RPMI8226 (cell line): Measurements from ENCODE around the gene SHMT2.

Experiments used
- DNase-seq: peaks from one replicate; pipeline ENCODE4 v3.0.0-alpha.2; 2015

SHMT2 gene

DNA sequence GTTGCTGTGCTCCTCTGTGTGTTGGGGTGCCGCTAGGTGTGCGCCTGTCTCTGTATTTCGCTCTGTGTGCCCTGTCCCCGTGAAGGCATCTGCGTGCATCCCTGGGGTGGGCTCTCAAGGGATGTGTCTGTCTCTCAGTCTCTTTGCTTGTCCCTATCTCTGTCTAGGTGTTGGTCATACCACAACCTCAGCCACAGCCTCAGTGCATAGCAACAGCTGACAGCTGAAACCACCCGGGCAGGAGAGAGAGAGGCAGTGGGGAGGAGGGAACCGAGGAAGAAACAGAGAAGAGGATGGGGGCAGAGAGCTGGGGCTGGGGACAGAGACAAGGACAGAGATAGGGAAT, 13.9 kb upstream of the SHMT2 start:
- peak; percentile 71 for DNase-seq

DNA sequence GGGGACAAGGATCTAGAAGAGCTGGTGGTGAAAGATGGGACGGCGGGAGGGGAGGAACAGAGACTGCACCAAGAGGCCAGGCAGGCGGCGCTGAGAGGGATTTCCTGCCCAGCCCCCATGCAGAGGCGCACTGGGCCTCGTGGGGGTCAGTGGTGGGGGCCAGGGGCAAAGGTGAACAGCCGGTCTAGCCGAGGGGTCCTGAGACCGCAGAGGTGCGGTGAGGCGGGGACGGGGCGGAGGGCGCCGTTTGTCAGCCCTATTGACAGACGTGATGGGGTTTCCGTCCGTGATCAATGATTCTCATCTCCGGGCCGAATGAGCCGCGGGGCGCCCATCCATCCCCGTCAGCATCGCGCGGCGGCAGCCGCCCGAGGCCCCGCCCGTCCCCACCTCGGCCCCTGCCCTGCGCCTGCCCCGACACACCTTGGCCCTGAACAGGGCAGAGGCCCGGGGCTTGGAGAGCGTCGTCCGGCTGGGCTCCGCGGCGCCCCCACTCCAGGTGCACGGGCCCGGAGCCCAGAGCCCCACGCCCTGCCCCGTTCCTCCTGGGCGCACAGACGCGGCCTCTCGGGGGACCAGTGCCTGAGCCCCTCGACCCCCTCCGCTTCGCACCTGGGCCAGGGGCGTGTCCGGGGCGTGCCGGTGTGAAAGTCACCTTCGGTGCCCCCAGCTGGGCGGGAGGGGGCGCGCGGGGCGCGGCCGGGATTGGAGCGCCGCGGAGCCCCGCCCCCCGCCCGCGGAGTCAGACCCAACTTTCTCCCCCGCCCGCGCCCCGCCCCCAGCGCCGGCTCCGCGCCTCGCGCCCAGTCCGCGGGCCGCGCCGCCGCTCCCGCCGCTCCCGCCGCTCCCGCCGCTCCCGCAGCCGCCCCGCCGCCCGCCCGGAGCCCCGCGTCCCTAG, 13.2 kb upstream of the SHMT2 start, which contains the start of gene NXPH4:
NXPH4 (plus strand) TSS at position 781 of the 898 bp plus-strand sequence. CDS start 176 bp downstream, outside the sequence.
- peak; percentile 86 for DNase-seq

DNA sequence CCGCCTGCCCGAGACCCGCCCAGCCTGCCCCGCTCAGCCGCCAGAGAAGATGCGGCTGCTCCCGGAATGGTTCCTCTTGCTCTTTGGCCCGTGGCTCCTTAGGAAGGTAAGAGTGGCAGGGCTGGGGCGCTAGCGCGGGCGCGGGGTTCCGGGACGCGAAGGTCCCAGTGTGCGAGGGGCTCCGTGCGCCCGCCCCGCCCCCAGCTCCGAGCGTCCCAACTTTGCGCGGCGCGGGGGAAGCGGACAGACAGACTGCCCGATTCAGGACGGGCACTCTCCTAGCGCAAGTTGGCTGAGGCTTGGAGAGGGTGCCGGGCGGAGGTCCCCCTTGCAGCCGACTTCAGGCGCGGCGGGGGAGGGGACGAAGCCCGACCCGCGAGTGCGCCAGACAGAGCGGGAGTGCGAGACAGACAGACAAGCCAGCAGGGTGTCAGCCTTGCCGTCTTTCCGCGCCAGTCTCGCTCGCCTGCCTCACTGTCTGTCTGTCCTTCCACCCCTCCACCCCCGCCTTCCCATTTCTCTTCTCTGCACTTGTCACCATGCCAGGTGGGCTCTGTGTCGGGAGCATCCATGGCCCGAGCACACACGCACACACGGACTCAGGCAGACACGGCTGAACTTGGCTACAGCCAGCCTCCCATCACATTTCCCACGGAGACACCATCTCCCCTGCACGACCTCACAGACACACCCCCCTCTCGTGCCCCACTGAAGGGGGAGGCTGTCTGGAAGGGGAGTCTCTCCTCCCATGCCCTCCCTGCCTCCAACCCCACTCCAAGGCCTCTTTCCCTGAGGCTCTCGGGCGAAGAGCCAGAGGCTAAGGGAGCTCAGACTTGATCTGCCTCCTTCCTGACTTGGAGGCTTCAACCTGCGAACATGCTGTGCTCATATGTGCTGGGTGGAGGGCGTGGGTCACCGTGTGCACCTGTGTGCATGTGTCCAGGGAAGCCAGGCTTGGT, 12.3 kb upstream of the SHMT2 start:
- peak; percentile 47 for DNase-seq

DNA sequence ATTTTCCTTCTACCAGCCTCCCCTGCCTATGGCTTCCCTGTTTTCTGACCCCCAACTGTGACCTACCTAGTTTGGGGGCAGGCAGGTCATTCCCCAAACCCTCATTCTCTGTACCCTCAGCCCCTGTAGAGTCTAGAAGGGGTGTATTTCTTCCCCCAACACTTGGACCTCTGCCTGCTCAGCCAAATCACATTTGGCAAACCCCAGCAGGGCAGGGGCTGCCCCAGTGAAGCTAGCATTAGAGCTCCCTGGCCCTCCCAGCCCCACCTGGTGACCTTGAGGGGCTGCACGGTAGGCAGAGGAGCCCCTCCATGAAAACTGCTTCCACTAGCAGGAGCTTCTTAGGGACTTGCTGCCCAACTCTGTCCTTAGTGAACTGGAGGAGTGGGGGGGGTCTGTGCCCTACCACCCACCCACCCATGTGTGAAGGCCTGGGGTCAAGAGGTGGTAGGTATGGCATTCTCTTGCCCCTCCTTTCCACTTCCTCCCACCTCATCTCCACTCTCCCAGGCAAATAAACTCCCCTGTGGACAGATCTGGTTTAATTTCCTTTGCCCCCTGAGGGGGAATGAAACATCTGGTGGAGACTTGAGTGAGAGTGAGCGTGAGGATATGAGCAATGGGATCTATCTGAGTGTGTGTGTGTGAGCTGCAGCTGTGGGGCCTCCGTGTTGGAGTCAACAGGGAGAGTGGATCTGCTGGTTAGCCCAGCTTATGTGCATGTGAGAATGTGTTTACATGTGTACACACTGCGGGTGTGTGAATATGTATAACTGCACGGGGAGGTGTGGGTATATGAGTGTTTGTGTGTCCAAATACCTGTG, 11.3 kb upstream of the SHMT2 start:
- DNase-seq = no peak

DNA sequence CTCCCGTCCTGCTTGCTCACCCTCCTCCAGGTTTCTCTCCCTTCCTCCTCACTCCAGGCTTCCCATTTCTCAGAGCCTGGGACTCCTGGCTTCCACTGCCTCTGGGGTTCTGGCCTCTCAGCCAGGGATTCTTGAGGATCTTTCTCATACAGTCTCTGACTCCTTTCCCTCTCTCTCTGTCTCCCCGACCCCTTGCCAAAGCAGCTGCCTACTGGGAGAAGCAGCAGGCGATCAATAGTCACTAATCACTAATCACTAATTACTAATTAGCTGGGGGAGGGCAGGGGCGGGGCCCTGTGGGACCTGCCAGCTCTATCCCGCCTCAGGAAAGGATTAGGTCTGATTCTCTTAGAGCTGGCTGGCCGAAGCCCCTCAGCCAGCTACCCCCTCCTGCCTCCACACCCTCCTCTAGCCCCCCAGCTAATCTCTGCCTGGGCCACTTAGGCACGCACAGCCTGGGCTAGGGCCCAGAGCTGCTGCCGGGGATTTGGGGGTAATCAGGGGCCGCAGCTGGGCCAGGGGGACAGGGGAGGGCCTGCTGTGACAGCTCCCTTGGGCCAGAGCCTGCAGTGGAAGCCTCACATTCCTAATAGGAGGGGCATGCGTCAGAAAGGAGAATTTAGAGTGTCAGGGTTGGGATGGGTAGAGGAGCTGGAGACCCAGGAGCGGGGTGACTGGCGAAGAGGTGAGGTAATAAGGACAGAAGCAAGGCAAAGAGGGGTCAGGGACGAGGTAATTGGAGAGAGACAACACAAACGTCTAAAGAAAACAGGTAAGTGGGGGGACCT, 10.1 kb upstream of the SHMT2 start:
- no peak for DNase-seq

DNA sequence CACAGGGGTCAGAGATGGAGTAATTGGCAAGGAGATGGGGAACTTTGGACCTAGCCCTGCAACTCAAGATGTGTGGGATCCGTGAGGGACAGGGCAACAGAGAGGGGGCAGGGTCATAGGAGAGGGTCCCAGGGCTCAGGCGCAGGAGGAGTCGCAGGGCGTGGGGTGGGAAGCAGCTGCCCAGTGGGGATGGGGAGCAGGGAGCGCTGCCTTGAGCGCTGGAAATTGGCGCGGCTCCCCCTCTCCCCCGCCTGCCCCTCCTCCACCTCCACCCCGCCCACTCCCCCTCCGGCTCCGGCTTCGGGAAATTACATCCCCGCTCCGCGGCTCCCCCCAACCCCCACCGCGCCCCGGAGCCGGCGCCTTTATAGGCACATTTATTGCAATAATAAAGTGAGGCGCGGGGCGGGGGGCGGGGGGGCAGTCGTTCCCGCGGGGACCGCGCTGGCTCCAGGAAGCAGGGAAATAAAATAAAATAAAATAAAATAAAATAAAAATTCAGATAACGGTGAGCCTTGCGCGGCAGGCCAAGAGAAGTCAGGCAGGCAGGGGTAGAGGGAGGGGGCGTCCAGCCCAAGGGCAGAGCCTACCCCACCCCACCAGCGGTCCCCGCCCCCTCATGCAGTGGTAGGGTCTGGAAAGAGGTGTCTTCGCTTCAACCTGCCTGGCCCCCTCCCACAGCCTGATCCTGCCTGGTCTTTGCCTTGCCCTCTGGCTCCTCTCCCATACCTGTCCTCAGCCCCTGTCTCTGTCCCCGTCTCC, 9.3 kb upstream of the SHMT2 start:
- no peak for DNase-seq

DNA sequence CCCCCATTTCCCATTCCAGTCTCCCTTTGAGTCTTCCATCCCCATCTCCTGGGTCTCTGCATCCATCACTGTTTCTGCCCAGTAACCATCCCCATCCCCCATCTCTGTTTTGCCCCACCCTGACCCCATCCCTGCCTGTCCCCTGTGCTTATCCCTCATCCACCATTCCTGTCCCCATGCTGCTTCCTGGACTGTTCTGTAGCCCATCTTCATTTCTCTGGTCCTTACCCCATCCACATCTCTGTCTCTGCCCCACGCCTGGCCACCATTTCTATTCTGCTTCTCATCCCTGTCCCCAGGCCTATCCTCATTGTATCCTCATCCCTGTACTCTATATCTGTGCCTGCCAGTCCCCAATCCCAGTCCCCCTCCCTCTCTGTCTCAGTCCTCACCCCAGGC, 8.7 kb upstream of the SHMT2 start:
- no peak for DNase-seq

DNA sequence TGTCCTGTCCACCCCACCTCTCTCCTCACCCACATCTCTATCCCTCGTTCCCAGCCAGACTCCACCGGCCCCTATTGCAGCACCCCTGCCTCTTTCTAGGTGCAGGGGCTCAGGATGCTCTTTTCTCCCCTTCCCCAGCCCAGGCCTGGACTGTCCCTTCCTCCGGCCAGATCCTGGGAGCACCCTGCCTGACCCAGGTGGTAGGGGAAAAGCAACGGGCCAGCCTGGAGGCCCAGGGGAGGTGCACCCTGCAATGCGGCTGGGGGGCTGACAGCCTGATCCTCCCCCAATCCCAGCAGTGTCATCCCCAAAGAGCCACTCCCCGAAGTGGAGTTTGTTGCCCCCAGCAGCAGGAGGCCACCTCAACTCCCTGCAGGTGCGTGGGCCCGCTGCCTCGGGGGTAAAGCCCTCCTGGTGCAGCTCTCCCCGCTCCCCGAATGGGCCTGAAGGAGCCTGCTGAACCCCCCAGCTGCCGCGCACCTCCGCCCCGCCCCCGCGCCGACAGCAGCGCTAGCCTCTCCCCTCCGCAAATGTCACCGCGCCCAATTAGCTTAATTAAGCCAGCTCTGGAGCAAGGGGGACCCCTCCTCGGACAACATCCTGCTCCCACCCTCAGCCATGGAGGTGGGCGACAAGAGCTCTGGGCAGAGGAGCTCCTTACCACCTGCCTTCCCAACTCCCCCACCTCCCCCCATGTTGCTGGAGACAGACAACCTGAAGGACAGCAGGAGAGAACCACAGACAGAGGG, 8.2 kb upstream of the SHMT2 start:
- DNase-seq = no peak

DNA sequence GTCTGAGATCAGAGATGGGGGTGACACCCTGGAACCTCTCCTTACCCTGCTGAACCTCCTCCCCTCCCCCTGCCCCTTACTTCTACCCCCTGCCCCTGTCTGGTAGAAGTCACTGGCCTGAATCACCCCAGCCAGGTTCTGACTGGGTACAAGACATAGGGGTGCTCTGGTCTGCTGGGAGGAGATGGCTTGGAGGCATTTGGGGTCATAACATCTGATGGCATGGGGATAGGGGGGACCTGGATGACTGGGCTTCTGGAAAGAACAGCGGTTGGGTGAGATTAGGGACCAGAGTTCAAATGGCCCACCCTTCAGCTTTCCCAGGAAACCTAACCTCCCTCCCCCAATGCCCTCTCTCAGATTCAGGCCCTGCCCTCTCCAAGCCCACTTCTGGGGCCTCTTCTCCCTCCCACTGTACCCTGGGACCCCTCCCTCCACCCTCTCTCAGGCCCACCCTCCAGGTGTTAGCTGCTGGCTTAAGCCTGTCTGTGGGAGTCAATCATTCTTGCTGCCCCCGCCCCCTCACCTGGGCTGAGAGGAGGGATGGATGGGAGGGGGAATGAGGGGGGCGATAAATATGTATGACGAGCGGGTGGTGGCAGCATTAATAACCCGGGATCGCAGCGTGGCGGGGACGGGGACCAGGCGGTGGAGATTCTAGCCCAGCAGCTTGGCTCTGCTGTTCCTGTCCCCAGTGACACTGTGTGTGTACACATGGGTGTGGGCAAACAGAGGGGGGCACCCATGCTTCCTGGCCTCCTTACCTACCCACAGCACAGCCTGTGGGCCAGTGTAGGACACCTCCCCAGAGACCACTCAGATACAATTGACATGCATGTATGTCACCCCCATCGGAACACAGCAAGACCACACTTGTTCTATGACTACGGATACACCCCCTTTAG, 7.0 kb upstream of the SHMT2 start:
- DNase-seq = no peak

DNA sequence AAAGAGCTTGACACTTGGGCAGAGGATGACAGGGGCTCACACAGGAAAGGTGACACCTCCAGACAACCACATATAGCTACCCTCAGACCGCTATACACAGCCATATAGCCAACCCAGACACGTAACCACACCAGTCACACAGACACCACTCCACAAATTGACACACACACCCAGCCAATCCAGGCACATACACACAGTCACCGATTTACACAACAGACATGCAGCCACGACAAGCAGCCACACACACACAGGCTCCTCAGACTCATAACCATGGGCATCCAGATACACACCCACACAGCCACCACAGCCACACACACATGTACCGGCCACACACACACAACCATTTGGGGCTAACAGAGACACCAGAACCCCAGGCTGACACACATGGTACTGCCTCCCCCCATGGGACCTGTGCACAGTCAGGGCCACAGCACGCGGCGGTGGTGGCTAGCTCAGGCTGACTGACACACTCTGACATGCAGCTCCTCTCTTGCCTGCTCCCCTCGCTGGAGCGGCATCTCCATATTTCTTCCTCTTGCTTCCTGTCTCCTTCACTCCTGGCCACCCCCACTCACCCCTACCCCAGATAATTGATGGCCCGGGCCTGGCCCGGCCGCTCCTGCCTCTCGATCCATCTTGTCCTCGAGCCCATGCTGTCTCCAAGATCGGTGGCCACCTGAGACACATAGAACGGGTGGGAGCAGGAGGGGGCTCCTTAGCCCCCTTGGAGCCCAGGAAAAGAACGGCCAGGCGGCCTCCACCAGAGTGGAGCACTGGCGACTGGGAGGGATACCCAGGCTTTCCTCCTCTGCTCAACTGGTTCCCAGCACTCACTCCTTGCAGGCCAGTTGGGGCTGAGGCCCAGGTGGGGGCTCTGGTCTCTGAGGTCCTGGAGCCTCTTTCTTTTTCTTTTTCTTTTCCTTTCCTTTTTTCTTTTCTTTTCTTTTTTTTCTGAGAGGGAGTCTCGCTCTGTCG, 6.0 kb upstream of the SHMT2 start:
- DNase-seq = no peak

DNA sequence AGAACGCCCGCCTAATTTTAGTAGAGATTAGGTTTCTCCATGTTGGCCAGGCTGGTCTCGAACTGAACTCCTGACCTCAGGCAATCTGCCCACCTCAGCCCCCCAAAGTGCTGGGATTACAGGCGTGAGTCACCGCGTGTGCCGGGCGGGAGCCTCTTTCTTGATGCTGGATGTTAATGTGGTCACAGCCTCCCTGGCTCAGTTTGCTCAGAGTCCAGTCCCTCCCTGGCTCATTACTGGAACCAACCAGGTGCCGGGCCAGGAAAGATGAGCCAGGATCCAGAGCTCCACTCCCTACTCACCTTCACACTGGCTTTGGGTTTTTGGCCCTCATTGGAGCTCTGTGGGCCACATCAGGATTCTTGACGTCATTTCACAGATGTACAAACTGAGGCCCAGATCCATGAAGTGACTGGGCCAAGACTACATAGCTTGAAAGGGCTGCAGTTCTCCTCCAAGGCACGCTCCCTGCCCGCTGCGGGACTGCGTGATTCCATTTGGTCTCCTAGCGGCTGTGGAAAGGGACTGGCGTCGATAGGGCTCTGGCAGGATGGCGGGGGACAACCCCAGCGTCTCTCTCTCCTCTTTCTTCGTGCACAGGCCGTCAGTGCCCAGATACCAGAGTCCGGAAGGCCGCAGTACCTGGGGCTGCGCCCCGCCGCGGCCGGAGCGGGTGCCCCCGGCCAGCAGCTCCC, 5.1 kb upstream of the SHMT2 start:
- DNase-seq = no peak

DNA sequence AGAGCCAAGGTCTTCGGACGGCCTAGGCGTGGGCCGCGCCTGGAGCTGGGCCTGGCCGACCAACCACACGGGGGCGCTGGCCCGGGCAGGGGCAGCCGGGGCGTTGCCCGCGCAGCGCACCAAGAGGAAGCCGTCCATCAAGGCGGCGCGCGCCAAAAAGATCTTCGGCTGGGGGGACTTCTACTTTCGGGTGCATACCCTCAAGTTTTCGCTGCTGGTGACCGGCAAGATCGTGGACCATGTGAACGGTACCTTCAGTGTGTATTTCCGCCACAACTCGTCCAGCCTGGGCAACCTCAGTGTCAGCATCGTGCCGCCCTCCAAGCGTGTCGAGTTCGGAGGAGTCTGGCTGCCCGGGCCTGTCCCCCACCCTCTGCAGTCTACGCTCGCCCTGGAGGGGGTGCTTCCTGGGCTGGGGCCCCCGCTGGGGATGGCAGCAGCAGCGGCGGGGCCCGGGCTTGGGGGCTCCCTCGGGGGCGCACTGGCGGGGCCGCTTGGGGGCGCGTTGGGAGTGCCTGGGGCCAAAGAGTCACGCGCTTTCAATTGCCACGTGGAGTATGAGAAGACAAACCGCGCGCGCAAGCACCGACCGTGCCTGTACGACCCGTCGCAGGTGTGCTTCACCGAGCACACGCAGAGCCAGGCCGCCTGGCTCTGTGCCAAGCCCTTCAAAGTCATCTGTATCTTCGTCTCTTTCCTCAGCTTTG, 4.4 kb upstream of the SHMT2 start:
- DNase-seq = peak; percentile 93

DNA sequence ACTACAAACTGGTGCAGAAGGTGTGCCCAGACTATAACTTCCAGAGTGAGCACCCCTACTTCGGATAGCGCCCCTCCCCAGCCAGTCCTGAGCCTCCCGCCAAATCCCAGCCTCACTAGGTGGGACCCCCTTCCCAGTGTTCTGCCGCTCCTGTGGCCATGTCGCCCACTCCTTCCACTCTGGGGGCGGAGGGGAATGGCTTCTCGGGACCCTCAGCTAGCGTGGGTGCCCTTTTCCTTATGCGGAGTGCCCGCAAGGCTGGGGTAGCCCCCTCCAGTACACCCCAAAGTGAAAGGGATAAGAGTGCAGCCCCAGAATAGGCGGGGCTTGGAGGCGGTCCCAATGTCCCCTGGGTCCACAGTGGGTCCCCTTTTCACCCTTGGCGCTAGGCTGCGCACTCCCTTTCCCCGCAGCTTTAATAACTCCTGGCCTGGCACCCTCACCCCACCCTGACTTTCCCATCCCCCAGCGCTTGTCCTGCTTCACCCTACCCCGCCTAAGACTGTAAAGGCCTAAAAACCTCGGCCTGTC, 3.8 kb upstream of the SHMT2 start:
- no peak for DNase-seq

DNA sequence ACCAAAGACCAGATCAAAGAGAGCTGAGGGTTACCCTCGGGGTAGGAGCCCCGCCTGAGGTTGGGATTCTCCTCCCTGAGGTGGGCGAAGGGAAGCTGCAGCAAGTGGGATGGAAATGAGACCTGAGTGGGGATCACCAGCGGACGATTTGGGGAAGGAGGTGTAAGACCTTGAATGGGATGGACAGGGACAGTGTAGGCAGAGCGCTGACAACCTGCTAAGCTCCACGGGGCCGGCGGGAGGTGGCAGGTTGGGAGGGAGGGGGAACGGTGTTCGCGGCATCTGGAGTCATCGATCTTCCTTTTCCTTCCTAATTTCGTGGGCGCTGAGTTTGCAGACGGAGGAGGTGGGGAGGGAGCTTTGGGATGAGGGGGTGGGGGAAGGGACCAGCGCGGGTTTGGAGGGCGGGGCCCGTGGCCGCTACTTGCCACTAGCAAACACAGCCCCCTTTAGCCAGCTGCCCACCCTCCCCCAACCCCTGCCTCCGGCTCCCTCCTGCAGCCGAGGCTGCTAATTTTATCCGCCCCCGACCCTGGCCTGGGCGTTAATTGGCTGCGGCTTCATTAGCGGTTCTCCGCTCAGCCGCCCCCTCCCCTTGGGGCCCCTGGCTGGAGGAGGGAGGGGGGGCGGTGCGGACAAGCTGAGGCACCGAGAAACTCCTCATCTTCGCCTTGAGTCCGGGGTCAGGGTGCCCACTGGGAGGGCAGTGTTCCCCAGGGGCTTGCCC, 2.8 kb upstream of the SHMT2 start:
- DNase-seq = no peak

DNA sequence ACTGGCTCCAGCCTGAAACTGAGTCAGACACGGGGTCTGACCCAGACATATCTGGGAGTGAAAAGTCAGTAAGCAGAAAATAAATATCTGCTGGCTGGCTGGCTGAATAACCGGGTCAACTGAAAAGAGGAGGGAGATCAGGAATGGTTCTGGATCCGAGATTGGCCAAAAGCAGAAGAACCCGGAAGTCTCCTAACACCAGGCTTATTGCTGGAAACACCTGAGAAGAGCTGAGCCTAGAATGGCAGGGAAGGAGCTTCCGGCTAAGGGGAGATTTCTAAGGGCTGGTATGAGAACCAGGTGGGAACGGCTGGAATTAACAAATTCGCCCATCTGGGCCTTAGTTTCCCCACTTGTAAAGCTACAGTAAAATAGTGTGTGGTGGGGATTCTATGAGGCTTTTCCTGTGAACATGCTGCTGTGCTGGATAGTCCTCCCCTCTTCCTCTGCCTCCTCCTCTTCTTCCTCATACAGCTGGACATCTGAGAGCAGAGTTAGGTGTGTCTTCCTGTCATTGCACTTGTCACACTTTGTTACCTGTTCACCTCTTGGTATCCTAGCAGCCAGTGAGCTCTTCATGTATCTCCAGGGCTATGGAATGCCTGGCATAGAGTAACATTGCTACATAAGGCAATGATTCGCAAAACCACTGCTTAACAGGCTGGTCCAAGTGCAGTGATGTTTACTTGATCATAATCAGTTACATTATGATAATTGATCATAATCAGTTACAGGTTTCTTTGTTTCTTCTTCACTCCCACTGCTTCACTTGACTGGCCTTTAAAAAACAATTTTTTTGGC, 2.0 kb upstream of the SHMT2 start:
- no peak for DNase-seq
